HL-60 (cell line): ENCODE data around the gene UFD1.

Source experiments
- GABPA ChIP-seq: IDR thresholded peaks from 2 replicates; pipeline ENCODE4 v1.6.1; 2012; ENCODE audit warnings: low read depth
- POLR2AphosphoS5 ChIP-seq: IDR thresholded peaks from 2 replicates; pipeline ENCODE4 v1.6.1; 2012; ENCODE audit warnings: low read depth
- SPI1 ChIP-seq: IDR thresholded peaks from 2 replicates; pipeline ENCODE4 v1.6.1; 2012; ENCODE audit warnings: low read depth, mild to moderate bottlenecking, borderline replicate concordance
- TF ChIP-seq, protein P1 (sequence below): IDR thresholded peaks from one replicate; pipeline ENCODE4 v1.5.1; 2011; ENCODE audit warnings: low read length, control low read depth, inconsistent platforms; ENCODE audit not compliant: insufficient read depth
- TF ChIP-seq, protein P2 (sequence below): IDR thresholded peaks from 2 replicates; pipeline ENCODE4 v1.6.1; 2012; ENCODE audit warnings: low read depth; ENCODE audit not compliant: insufficient replicate concordance

GRCh38 chr22:19434829-19435580, 44.0 kb downstream of the UFD1 start:
- TF ChIP-seq, protein P1, sequence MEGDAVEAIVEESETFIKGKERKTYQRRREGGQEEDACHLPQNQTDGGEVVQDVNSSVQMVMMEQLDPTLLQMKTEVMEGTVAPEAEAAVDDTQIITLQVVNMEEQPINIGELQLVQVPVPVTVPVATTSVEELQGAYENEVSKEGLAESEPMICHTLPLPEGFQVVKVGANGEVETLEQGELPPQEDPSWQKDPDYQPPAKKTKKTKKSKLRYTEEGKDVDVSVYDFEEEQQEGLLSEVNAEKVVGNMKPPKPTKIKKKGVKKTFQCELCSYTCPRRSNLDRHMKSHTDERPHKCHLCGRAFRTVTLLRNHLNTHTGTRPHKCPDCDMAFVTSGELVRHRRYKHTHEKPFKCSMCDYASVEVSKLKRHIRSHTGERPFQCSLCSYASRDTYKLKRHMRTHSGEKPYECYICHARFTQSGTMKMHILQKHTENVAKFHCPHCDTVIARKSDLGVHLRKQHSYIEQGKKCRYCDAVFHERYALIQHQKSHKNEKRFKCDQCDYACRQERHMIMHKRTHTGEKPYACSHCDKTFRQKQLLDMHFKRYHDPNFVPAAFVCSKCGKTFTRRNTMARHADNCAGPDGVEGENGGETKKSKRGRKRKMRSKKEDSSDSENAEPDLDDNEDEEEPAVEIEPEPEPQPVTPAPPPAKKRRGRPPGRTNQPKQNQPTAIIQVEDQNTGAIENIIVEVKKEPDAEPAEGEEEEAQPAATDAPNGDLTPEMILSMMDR: no peak
- TF ChIP-seq, protein P2, sequence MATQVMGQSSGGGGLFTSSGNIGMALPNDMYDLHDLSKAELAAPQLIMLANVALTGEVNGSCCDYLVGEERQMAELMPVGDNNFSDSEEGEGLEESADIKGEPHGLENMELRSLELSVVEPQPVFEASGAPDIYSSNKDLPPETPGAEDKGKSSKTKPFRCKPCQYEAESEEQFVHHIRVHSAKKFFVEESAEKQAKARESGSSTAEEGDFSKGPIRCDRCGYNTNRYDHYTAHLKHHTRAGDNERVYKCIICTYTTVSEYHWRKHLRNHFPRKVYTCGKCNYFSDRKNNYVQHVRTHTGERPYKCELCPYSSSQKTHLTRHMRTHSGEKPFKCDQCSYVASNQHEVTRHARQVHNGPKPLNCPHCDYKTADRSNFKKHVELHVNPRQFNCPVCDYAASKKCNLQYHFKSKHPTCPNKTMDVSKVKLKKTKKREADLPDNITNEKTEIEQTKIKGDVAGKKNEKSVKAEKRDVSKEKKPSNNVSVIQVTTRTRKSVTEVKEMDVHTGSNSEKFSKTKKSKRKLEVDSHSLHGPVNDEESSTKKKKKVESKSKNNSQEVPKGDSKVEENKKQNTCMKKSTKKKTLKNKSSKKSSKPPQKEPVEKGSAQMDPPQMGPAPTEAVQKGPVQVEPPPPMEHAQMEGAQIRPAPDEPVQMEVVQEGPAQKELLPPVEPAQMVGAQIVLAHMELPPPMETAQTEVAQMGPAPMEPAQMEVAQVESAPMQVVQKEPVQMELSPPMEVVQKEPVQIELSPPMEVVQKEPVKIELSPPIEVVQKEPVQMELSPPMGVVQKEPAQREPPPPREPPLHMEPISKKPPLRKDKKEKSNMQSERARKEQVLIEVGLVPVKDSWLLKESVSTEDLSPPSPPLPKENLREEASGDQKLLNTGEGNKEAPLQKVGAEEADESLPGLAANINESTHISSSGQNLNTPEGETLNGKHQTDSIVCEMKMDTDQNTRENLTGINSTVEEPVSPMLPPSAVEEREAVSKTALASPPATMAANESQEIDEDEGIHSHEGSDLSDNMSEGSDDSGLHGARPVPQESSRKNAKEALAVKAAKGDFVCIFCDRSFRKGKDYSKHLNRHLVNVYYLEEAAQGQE: no peak
- no peak for TF ChIP-seq POLR2AphosphoS5
- TF ChIP-seq SPI1: no peak
- TF ChIP-seq GABPA: no peak
